Hypothalamus (tissue), 51 donors: ENCODE measurements around the gene FRS3.
A peak's percentile ranks its signal among the peaks of the same experiment; 100 is the strongest.

Source experiments
- DNase-seq, 51 donors: peaks; one replicate each; lab custom pipeline; 2025; lab: John Stamatoyannopoulos, UW

Gene FRS3

GRCh38 chr6:41732149-41732548 lies 47.6 kb downstream of the FRS3 start:
- no peak for DNase-seq

DNA sequence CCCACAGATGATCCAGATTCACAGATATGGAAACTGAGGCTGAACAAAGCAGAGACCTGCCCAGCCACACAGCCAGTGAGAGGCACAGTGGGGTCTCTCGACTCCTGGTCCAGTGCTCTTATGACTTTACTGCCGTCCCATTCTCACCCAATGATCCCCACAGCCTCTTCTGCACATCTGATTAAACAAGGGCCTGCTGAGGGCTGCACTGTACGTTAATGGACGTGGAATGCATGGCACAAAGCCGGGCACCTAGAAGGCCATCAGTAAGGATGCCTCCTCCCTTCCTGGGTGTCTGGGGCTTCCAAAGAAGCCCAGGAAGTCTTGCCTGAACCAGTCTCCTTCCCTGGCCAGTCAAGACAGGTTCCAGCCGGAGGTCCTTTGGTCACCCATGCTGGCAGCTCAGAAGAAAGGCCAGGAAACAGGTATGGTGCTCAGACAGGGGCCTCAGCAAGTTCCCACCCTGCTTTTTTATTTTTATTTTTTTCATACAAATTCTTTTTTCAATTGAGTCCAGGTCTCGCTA lies 48.1 kb downstream of the FRS3 start:
- no peak for DNase-seq

DNA sequence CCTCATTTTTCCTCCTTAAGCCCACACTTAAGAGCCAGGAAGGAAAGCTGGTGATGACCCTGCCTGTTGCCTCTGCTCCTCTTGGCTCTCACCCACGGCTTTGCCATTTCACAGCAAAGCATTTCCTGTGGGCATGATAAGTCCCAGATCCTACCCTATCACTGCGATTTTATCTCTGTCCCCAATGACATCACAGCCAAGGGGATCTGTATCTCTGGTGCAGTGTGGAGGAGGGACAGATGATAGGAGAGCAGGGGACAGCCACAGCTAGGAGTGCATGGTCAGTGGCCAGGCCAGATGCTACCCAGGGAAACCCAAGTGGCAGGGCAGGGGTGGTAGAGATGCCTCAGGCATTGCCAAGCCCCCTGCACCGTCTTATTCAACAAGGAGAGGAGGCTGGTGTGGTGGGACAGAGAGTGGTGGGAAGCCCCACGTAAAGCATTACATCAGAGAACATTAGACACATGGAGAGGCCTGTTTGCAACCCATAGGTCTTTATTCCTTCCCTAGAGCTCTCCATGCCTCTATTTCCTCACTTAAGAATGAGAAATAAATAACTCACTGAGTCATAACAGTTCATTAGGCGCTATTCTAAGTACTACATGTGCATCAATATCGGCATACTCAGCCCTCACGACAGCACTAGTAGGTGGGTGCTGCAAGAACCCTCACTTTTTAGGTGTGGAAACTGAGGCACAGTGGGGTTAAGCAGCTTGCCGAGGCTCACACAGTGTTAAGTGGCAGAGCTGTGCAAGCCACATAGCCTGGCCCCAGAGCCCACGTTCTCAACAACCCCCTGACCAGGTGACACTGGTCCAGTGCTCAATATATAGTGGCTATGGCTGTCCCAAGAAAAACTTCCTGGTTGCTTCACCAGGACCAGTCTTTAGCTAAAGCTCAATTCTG lies 48.9 kb downstream of the FRS3 start:
- peak in 1 of 51 donors; percentile 23 for DNase-seq

- no peak for DNase-seq
These were observed 50.1 kb downstream of the FRS3 start for GRCh38 chr6:41729624-41730023.

DNA sequence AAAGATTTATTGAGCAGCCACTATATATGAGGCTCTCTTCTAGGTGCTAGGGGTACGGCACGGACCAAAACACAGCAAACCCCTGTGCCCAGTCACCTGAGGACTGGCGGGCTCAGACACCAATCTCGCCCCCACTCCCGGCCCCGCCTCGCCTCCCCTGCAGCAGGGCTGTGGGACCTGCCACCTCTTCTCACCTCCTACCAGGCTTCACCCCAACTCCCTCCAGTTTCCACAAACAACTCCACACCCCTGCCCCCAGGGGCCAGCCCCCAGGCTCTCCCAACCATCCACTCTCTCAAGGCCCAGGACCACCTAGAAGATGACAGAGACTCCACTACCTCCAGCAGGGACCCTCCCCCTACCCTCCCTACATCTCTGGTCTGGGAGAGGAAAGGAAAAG lies 50.7 kb downstream of the FRS3 start:
- no peak for DNase-seq

- peak in 26 of 51 donors; percentile 23 to 77 (median 50) for DNase-seq
These were observed 51.4 kb downstream of the FRS3 start for GRCh38 chr6:41728073-41728936.

DNA sequence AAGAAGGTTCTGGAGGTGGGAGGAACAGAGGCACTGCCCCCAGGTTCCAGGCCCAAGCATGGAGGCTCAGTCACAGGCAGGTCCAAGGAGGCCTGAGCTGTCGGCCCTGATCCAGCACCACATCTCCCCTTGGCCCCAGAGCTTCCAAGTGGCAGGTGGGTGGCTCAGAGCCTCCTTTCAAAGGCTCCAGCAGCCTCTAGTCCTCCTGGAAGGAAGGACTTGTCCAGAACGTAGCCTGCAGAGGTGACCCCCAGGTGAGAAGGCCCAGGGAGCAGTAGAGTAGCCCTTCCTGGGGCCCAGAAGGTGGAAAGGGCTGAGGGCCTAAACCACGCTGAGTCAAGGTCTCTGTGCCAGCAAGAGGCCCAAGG lies 52.0 kb downstream of the FRS3 start:
- DNase-seq, result no peak

DNA sequence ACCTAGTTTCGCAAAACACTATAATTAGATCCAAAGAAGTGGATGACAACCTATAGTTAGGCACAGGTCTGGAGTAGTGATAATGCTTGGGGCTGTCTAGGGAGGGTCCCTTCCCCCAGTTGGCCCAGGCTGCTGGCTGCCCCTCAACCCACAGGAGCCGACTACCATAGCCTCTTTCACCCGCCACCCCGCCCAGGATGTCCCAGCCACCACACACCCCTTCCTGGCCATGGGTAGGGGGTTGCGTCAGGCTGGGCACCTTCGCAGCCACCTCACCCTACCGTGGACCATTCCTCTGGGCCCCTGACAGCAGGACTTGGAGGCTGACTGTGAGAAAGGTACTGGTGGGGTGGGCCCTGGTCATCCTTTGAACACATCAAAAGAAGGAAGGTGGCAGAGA lies 52.8 kb downstream of the FRS3 start:
- DNase-seq, result no peak

DNA sequence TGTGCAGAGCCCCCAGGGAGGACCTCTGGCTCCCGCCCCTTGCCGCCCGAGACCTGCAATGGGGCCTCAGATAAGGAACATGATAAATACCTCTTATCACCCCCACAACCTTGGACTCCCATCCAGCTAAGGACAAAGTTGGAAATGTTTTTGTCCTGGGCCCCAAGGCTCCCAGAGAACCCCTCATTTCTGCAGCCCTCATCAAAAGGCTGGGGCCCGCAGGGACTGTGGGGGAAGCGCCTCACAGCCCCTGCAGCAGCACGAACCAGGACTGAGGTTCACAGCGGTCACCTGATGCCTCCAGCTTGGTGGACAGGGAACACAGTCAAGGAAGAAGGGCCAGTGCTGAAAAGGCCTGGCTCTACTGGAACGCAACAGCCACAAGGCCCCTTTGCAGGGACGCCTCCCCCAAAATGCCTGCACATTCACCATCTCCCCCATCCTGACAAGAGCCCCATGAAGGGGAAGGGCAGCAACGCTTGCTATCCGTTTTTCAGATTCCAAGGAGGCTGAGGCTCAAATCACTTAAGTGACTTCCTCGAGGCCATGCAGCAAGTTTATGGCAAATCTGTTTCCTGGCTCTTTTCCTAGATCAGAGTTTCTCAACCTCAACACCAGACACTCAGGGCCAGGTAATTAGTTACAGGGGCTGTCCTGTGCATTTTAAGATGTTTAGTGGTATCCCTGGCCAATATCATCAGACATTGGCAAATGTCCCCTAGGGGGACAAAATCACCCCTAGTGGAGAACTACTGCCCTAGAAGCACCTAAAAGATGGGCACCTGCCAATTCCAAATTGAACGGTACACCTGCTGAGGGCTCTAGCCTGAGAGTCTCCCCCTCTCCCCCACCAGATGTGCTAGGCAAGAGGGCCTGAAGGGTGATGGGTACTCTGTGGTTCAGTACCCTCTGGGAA lies 54.9 kb downstream of the FRS3 start:
- DNase-seq, result no peak

GRCh38 chr6:41724228-41724580 lies 55.5 kb downstream of the FRS3 start:
- DNase-seq, result no peak

- peak in 24 of 51 donors; percentile 24 to 68 (median 44) for DNase-seq
These were observed 56.0 kb downstream of the FRS3 start for GRCh38 chr6:41723530-41724227.

DNA sequence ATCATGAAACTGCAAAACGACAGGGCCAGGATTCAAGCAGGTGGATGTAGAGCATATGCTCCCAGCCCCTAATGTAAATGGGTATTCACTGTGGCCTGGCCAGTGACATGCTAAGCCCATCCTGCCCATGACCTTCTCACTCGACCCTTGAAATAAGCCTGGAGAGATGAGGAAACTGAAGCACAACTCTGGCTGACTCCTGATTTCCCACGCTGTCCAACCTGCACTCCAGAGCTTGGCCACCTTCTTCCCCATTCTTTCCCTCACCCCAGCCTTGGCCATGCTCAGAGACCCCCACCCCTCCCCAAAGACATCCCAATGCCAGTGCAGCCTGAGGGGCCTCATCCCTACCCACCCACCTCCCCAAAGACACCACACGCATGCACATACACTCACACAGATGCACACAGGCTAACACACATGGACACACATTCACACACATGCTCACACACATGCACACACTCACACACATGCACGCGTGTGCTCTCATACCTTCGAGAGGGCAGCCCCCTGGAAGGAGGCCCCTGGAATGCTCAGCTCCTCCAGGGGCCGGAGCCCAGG lies 56.7 kb downstream of the FRS3 start:
- DNase-seq, result no peak

GRCh38 chr6:41721414-41721813 lies 58.3 kb downstream of the FRS3 start:
- DNase-seq, result no peak

DNA sequence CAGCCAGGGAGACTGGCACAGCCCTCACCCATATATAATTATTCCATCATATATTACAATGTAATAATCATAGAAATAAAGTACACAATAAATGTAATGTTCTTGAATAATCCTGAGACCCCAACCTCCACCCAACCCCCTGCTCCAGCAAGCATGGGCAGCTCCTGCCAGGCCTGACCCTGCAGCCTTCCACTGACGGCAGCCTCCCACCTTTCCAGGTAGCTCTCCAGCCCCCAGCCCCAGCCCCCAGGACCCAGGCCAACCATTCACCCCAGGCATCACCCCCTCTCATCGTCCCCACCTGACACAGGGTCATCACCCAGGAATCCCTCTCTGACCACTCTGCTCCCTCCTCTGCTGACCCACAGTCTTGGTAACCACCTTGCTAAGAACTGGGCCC lies 58.9 kb downstream of the FRS3 start:
- no peak for DNase-seq

DNA sequence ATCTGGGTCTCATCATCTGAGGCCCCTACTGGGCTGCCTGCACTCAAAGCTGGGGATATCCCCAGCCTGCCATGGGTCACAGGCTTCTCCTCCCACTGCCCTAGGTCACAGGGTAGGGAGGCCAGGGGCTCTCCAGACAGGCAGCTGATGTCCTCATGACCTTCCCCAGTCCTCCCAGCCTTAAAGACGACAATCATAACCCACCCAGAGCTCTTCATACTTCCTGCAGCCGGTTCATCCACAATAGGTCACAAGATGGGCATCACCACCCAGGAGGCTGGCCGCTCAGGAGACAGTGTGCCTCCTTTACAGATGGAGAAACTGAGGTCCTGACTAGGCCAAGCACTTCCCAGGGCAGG lies 59.5 kb downstream of the FRS3 start:
- DNase-seq, result no peak
